HCT116 (cell line): Measurements from ENCODE around the gene CEMP1. TPM values are rescaled to one million over a fixed set of nuclear protein-coding genes. Genes with fewer than 3 reads are reported as not detected.
"Not testable (repeated sequence)": the region's sequence is repeated elsewhere in the genome, so short reads cannot be mapped to it uniquely, and the experiment has no call there.

ENCODE experiments used
- ATAC-seq: fragments of 200-7000 bp; cut with Tn5 transposase; 2 replicates; pipeline ENCODE4 v1.9.1; 2020; ENCODE audit warnings: mild to moderate bottlenecking, moderate library complexity
- Bru-seq: library from RNA; stranded (reverse); fragments of 400-500 nt; gene quantifications from one replicate; lab custom pipeline; 2021; lab: Mats Ljungman, UMichigan
- BruChase-seq, 2 experiments: library from RNA; stranded (reverse); fragments of 400-500 nt; gene quantifications; one replicate each; lab custom pipeline; 2021; lab: Mats Ljungman, UMichigan
- BruUV-seq: library from RNA; stranded (reverse); fragments of 400-500 nt; replicated peaks from 2 replicates; lab custom pipeline; 2021; lab: Mats Ljungman, UMichigan
- CTCF ChIA-PET: fragments of 300-600 bp; sonication (Branson Sonifier 250); formaldehyde crosslinking; loops from one replicate; lab custom pipeline; 2021; ENCODE audit warnings: antibody characterized with exemption; lab: Charles Lee
- POLR2A ChIA-PET: fragments of 300-600, 350-600 bp; sonication (Branson Sonifier 250); formaldehyde crosslinking; loops from one replicate; lab custom pipeline; 2021; ENCODE audit warnings: antibody characterized with exemption; lab: Charles Lee
- RAD21 ChIA-PET, 2 experiments: fragments of 300-600 bp; sonication (Branson Sonifier 250); formaldehyde crosslinking; loops; one replicate each; lab custom pipeline; 2023; ENCODE audit warnings: low total read pairs in 2 of 2; ENCODE audit not compliant: uncharacterized antibody in 2 of 2, unreplicated experiment in 2 of 2, low non-redundant PET in 1 of 2; lab: Charles Lee
- DNase-seq: peaks from one replicate; pipeline ENCODE4 v3.0.0-alpha.2; 2010; ENCODE audit warnings: low read depth, low spot score
- H2AFZ ChIP-seq: fragments of 200-600 bp; shearing (Covaris generic), sonication (generic); 2 replicates; pipeline ENCODE4 v1.6.1; 2017; ENCODE audit warnings: low read depth, mixed run types, mixed read lengths, antibody characterized with exemption, low read length; ENCODE audit not compliant: poor library complexity, severe bottlenecking
- H3K27ac ChIP-seq: 2 replicates; pipeline ENCODE4 v1.5.1; 2012; ENCODE audit warnings: low read depth, low read length
- H3K27me3 ChIP-seq: fragments of 200-600 bp; sonication (generic); 2 replicates; pipeline ENCODE4 v1.6.1; 2016; ENCODE audit warnings: mixed run types, low read length, mixed read lengths; ENCODE audit not compliant: insufficient read depth
- H3K36me3 ChIP-seq, 2 experiments: fragments of 200-500 bp in 1 of 2; fragments of 200-600 bp in 1 of 2; sonication (Bioruptor generic) in 1 of 2; sonication (generic) in 1 of 2; 2 replicates each; pipeline versions ENCODE4 v1.5.1 to v1.6.1; 2014 to 2016; ENCODE audit warnings: low read length in 2 of 2, inconsistent platforms in 1 of 2, mixed read lengths in 1 of 2, mixed run types in 1 of 2; ENCODE audit not compliant: insufficient read depth in 2 of 2, control insufficient read depth in 1 of 2
- H3K4me1 ChIP-seq, 2 experiments: fragments of 200-600 bp in 1 of 2; sonication (generic) in 1 of 2; 2 replicates each; pipeline versions ENCODE4 v1.5.1 to v1.6.1; 2012 to 2017; ENCODE audit warnings: low read length in 2 of 2, inconsistent platforms in 1 of 2, mild to moderate bottlenecking in 1 of 2, mixed read lengths in 1 of 2, mixed run types in 1 of 2, moderate library complexity in 1 of 2; ENCODE audit not compliant: insufficient read depth in 2 of 2, control insufficient read depth in 1 of 2
- H3K4me2 ChIP-seq: fragments of 200-600 bp; sonication (generic); 2 replicates; pipeline ENCODE4 v1.6.1; 2017; ENCODE audit warnings: mixed run types, low read length, mixed read lengths
- H3K4me3 ChIP-seq, 2 experiments: fragments of 200-600 bp in 1 of 2; sonication (generic) in 1 of 2; replicated peaks in 1 of 2; 2 replicates each; pipeline ENCODE4 v1.5.1; 2011 to 2016; ENCODE audit warnings: low read length in 2 of 2, control low read depth in 1 of 2, low read depth in 1 of 2, mild to moderate bottlenecking in 1 of 2, mixed read lengths in 1 of 2, mixed run types in 1 of 2
- H3K79me2 ChIP-seq: fragments of 200-600 bp; sonication (generic); 2 replicates; pipeline ENCODE4 v1.6.1; 2017; ENCODE audit warnings: mild to moderate bottlenecking, mixed run types, low read length, moderate library complexity, mixed read lengths; ENCODE audit not compliant: insufficient read depth
- H3K9ac ChIP-seq: fragments of 200-600 bp; sonication (generic); 2 replicates; pipeline ENCODE4 v1.6.1; 2016; ENCODE audit warnings: low read length, mixed read lengths
- H3K9me2 ChIP-seq: fragments of 200-600 bp; sonication (generic), shearing (Covaris generic); 2 replicates; pipeline ENCODE4 v1.6.1; 2017; ENCODE audit warnings: mixed run types, mild to moderate bottlenecking, moderate library complexity; ENCODE audit not compliant: insufficient read depth
- H3K9me3 ChIP-seq, 2 experiments: fragments of 200-500 bp in 1 of 2; fragments of 200-600 bp in 1 of 2; sonication (Bioruptor generic) in 1 of 2; sonication (generic) in 1 of 2; 2 replicates each; pipeline ENCODE4 v1.6.1; 2014 to 2017; ENCODE audit warnings: low read length in 2 of 2, mixed read lengths in 2 of 2, inconsistent platforms in 1 of 2, low read depth in 1 of 2, mild to moderate bottlenecking in 1 of 2, mixed run types in 1 of 2, moderate library complexity in 1 of 2; ENCODE audit not compliant: control insufficient read depth in 1 of 2, insufficient read depth in 1 of 2
- H4K20me1 ChIP-seq: fragments of 200-600 bp; sonication (generic), shearing (Covaris generic); 2 replicates; pipeline ENCODE4 v1.6.1; 2017; ENCODE audit warnings: mixed run types, mild to moderate bottlenecking, moderate library complexity; ENCODE audit not compliant: insufficient read depth
- ATF3 ChIP-seq: IDR thresholded peaks from 2 replicates; pipeline ENCODE4 v1.6.1; 2012
- CBX3 ChIP-seq: IDR thresholded peaks from 2 replicates; pipeline ENCODE4 v1.6.1; 2012; ENCODE audit warnings: low read depth
- CEBPB ChIP-seq: IDR thresholded peaks from 2 replicates; pipeline ENCODE4 v1.6.1; 2012; ENCODE audit warnings: low read depth
- ELF1 ChIP-seq: IDR thresholded peaks from 2 replicates; pipeline ENCODE4 v1.6.1; 2012; ENCODE audit warnings: low read depth, borderline replicate concordance
- FOSL1 ChIP-seq: IDR thresholded peaks from 2 replicates; pipeline ENCODE4 v1.6.1; 2012; ENCODE audit warnings: low read depth
- JUND ChIP-seq: IDR thresholded peaks from 2 replicates; pipeline ENCODE4 v1.6.1; 2012
- POLR2A ChIP-seq: IDR thresholded peaks from 2 replicates; pipeline ENCODE4 v1.7.0; 2011; ENCODE audit warnings: borderline replicate concordance; ENCODE audit not compliant: insufficient read depth, insufficient read length; ENCODE audit errors: extremely low read depth
- POLR2AphosphoS5 ChIP-seq: IDR thresholded peaks from 2 replicates; pipeline ENCODE4 v1.6.1; 2011; ENCODE audit warnings: mild to moderate bottlenecking, low read depth, low read length, moderate library complexity
- ZFX ChIP-seq: fragments of 450-650 bp; IDR thresholded peaks from 2 replicates; pipeline ENCODE4 v1.6.1; 2017
- ZNF274 ChIP-seq: fragments of 200-500 bp; sonication (Bioruptor generic); IDR thresholded peaks from 2 replicates; pipeline ENCODE4 v1.6.1; 2014; ENCODE audit warnings: mild to moderate bottlenecking, low read depth, low read length, inconsistent platforms
- intact Hi-C: fragments of 100-400 bp; cut with micrococcal nuclease; formaldehyde crosslinking; loops from 2 replicates; pipeline ENCODE4 v1.10.0; 2022
- long read RNA-seq: library from polyadenylated mRNA; unstranded; transcript quantifications from one replicate; pipeline ENCODE4 v2.0.0, GENCODE V29; 2021; ENCODE audit not compliant: unreplicated experiment
- polyA plus RNA-seq: library from polyadenylated mRNA; unstranded; fragments of >200 nt; gene quantifications from 2 replicates; pipeline ENCODE4 v1.2.1, GENCODE V29; 2012; ENCODE audit warnings: missing spikeins
- total RNA-seq: library from RNA; stranded (reverse); gene quantifications from one replicate; pipeline ENCODE4 v1.2.1, GENCODE V29; 2021; ENCODE audit not compliant: unreplicated experiment

Gene CEMP1
- total RNA-seq (0.32 TPM), Bru-seq, nascent RNA (percentile 36 among the genes with signal in this experiment), BruChase-seq, experiment 1, labeled RNA remaining after a 6-hour chase (percentile 33 among the genes with signal in this experiment), BruChase-seq, experiment 2, labeled RNA remaining after a 2-hour chase (not detected)
- 2.0 and 3.8 TPM in 2 replicates for polyA plus RNA-seq
- long read RNA-seq, partial matches to known transcripts = 0 of 1 reads
- long read RNA-seq, other reads (novel, unspliced or antisense) = 1 of 1 reads

GRCh38 chr16:2531371-2531695 is at the start of gene CEMP1:
CEMP1 (minus strand) TSS chr16:2531408; CDS start chr16:2531073, 335 bp downstream.
- Histone ChIP-seq H3K4me1 (peaks cover 9 to 38% of the 10 kb centered on the region in 2 experiments), H4K20me1 (no peaks in the 10 kb centered on the region), H3K79me2 (peaks cover under 1% of the 10 kb centered on the region; the same call in 1 of the 2 replicates), H3K9me3 (no peaks in the 10 kb centered on the region), H3K36me3 (peaks cover 3 to 17% of the 10 kb centered on the region in 2 experiments; a peak in 2 of 4 replicates), H2AFZ (no peak within 1 kb of the TSS), H3K4me2 (peak within 1 kb of the TSS; percentile 97), H3K27me3 (no peaks in the 10 kb centered on the region), H3K27ac (peak within 1 kb of the TSS; percentile 93), H3K4me3 (peak within 1 kb of the TSS; percentile 53 to 67), H3K9ac (peak within 1 kb of the TSS; percentile 86), H3K9me2 (no peaks in the 10 kb centered on the region)
- RAD21 ChIA-PET = interaction anchor here in 1 of 2 experiments (0.5 kb wide), 1 partner anchor 280 kb away, joined by 3 read pairs; the partner anchor contains the start of gene ECI1
- intact Hi-C loops = no loop called here
- TF ChIP-seq CBX3 (no peak), ELF1 (no peak), POLR2A (no peak), ZFX (no peak), ZNF274 (no peak), JUND (no peak), ATF3 (no peak), CEBPB (no peak), POLR2AphosphoS5 (no peak), FOSL1 (no peak)
- peak; percentile 4 for ATAC-seq
- POLR2A ChIA-PET = interaction anchor here (0.7 kb wide), 1 partner anchor 376 kb away, joined by 3 read pairs; the partner anchor contains the start of gene TRAF7
- DNase-seq = no peak
- TSS peak; percentile 82 for BruUV-seq
- CTCF ChIA-PET = no interaction called here

- H3K79me2 ChIP-seq, H3K27me3 ChIP-seq, H4K20me1 ChIP-seq, H3K4me2 ChIP-seq, H3K27ac ChIP-seq, H3K4me3 ChIP-seq, H3K9ac ChIP-seq, H3K4me1 ChIP-seq, CTCF ChIA-PET, ATAC-seq, H3K9me2 ChIP-seq, H2AFZ ChIP-seq, H3K36me3 ChIP-seq, RAD21 ChIA-PET, POLR2A ChIA-PET, DNase-seq, H3K9me3 ChIP-seq, intact Hi-C loops: not testable (repeated sequence)
- TSS peak; percentile 29 for BruUV-seq
These were observed 49.6 kb upstream of the CEMP1 start for GRCh38 chr16:2580818-2581217.

- H3K4me1 ChIP-seq, POLR2A ChIA-PET, RAD21 ChIA-PET: not testable (repeated sequence)
These were observed 48.9 kb upstream of the CEMP1 start for GRCh38 chr16:2580143-2580542.

More at GRCh38 chr16:2580143-2580542, 48.9 kb upstream of the CEMP1 start:
- intact Hi-C loops, H3K27me3 ChIP-seq, H3K9me3 ChIP-seq, H3K9ac ChIP-seq, H3K27ac ChIP-seq, H3K4me2 ChIP-seq, CTCF ChIA-PET, H3K4me3 ChIP-seq, H3K9me2 ChIP-seq, H4K20me1 ChIP-seq, DNase-seq, H3K79me2 ChIP-seq, BruUV-seq, H3K36me3 ChIP-seq, H2AFZ ChIP-seq: not testable (repeated sequence)
- peak; percentile 77 for ATAC-seq
